ENCODE measurements around the gene REXO1.

GRCh38 chr19:1857648-1858326 lies 9.5 kb upstream of the REXO1 start:
- no peak for TF ChIP-seq CTCF (IDR thresholded peaks at IDR 0.05; ENCODE audit: low read length)
- TF ChIP-seq EZH2 (optimal IDR thresholded peaks at IDR 0.05; ENCODE audit: low read depth, low read length) = no peak

Data from MM.1S (cell line).